Spleen (tissue), 11 donors: Measurements from ENCODE around the gene SLC37A2. TPM values are rescaled to one million over a fixed set of nuclear protein-coding genes. Genes with fewer than 3 reads are reported as not detected.

Source experiments
- DNase-seq: peaks from one replicate; pipeline ENCODE4 v3.0.0-alpha.2; 2020
- H3K27ac ChIP-seq, 8 donors: fragments of 200-600 bp; sonication (generic) in 7 of 8; 1 replicate in 4 of 8; 2 replicates in 4 of 8; pipeline versions ENCODE4 v1.5.0 to v1.8.0; 2016 to 2021; ENCODE audit warnings: inconsistent platforms in 4 of 8, mild to moderate bottlenecking in 4 of 8, moderate library complexity in 1 of 8
- H3K27me3 ChIP-seq, 7 donors: fragments of 200-600 bp; sonication (generic) in 6 of 7; replicated peaks in 1 of 7; 1 replicate in 4 of 7; 2 replicates in 3 of 7; pipeline versions ENCODE4 v1.5.0 to v1.8.0; 2016 to 2021; ENCODE audit warnings: inconsistent platforms in 3 of 7, mild to moderate bottlenecking in 1 of 7
- H3K36me3 ChIP-seq, 6 donors: fragments of 200-600 bp; sonication (generic) in 5 of 6; 1 replicate in 4 of 6; 2 replicates in 2 of 6; pipeline versions ENCODE4 v1.5.0 to v1.8.0; 2016 to 2021; ENCODE audit warnings: inconsistent platforms in 2 of 6
- H3K4me1 ChIP-seq, 6 donors: fragments of 200-600 bp; sonication (generic) in 5 of 6; 1 replicate in 3 of 6; 2 replicates in 3 of 6; pipeline versions ENCODE4 v1.5.0 to v1.8.0; 2016 to 2021; ENCODE audit warnings: inconsistent platforms in 3 of 6
- H3K4me3 ChIP-seq, 8 donors: fragments of 200-600 bp; sonication (generic) in 7 of 8; 1 replicate in 4 of 8; 2 replicates in 4 of 8; pipeline versions ENCODE4 v1.5.0 to v1.8.0; 2016 to 2021; ENCODE audit warnings: inconsistent platforms in 4 of 8, mild to moderate bottlenecking in 4 of 8, moderate library complexity in 2 of 8
- H3K9me3 ChIP-seq, 8 donors: fragments of 200-600 bp; sonication (generic) in 7 of 8; 1 replicate in 4 of 8; 2 replicates in 4 of 8; pipeline versions ENCODE4 v1.5.0 to v1.8.0; 2016 to 2021; ENCODE audit warnings: inconsistent platforms in 4 of 8
- POLR2A ChIP-seq, 3 donors: fragments of 450-650 bp; IDR thresholded peaks; one replicate each; pipeline ENCODE4 v1.5.1; 2017; ENCODE audit warnings: antibody characterized with exemption in 3 of 3, mild to moderate bottlenecking in 1 of 3
- POLR2AphosphoS5 ChIP-seq, 3 donors: sonication (generic); formaldehyde crosslinking; IDR thresholded peaks; one replicate each; pipeline ENCODE4 v1.5.1; 2017; ENCODE audit warnings: antibody characterized with exemption in 3 of 3
- WGBS, 5 donors: extraction: QIAGEN DNeasy Blood & Tissue Kit in 3 of 5; methylation state at CpG; one replicate each; pipeline versions ENCODE4 v1.1.5 to v1.1.7; 2013 to 2018; 5-methylcytosine and 5-hydroxymethylcytosine counted together
- intact Hi-C: fragments of 100-400 bp; cut with DNase I; formaldehyde crosslinking; loops from one replicate; pipeline ENCODE4 v1.15.0; 2023; ENCODE audit warnings: low total_unique reads
- polyA plus RNA-seq, 3 donors: library from polyadenylated mRNA; stranded (reverse); fragments of 200-250 nt; gene quantifications; one replicate each; pipeline ENCODE4 v1.2.1, GENCODE V29; 2013
- total RNA-seq, 7 donors: library from RNA; depleted of rRNA in 3 of 7; stranded (reverse); fragments of >200 nt in 3 of 7; fragmentation: NEBNext Ultra II Directional in 4 of 7; extraction: Animal tissue kit (Norgen Biotek cat#: 25700) in 4 of 7; gene quantifications; one replicate each; pipeline versions ENCODE4 v1.1.0 to v1.2.1, GENCODE V29; 2016 to 2021
- TF ChIP-seq, protein P1 (sequence below), 11 experiments: fragments of 200-600 bp in 7 of 11; fragments of 450-650 bp in 4 of 11; sonication (generic) in 4 of 11; IDR thresholded peaks in 8 of 11; conservative IDR thresholded peaks in 3 of 11; 1 replicate in 7 of 11; 2 replicates in 4 of 11; pipeline versions ENCODE4 v1.4.0 to v1.8.0; 2016 to 2021; ENCODE audit warnings: antibody characterized with exemption in 11 of 11, inconsistent platforms in 4 of 11, mild to moderate bottlenecking in 1 of 11
- donor health status: healthy with polysubstance abuse.
- donor health status: DM: no; HTN: no; CAD: no; lungs with moderate emphysema.
- donor health status: DM: no; HTN: no; CAD: no.
- donor health status: Bipolar disorder and iron deficiency.
- donor health status: healthy.
- donor health status: DM: no; HTN: no; CAD: no.
- donor health status: DM: yes; HTN: yes; CAD: no.

The SLC37A2 gene
- total and polyA plus RNA-seq, 10 donors: 3.5 to 85.7 (median 48.2) TPM

GRCh38 chr11:125123194-125123946 is 60.3 kb downstream of the SLC37A2 start:
- Histone ChIP-seq H3K27me3 (peaks cover 0 to 12% (median 0%) of the 10 kb centered on the region in 7 donors), H3K27ac (peak overlapping the region in 3 of 8 donors; percentile 37 to 56 (median 43)), H3K4me1 (peaks cover 0 to 11% (median 6%) of the 10 kb centered on the region in 6 donors), H3K36me3 (no peaks in the 10 kb centered on the region), H3K9me3 (no peaks in the 10 kb centered on the region), H3K4me3 (peak overlapping the region in 1 of 8 donors; percentile 45)
- no peak for DNase-seq
- TF ChIP-seq, protein P1, sequence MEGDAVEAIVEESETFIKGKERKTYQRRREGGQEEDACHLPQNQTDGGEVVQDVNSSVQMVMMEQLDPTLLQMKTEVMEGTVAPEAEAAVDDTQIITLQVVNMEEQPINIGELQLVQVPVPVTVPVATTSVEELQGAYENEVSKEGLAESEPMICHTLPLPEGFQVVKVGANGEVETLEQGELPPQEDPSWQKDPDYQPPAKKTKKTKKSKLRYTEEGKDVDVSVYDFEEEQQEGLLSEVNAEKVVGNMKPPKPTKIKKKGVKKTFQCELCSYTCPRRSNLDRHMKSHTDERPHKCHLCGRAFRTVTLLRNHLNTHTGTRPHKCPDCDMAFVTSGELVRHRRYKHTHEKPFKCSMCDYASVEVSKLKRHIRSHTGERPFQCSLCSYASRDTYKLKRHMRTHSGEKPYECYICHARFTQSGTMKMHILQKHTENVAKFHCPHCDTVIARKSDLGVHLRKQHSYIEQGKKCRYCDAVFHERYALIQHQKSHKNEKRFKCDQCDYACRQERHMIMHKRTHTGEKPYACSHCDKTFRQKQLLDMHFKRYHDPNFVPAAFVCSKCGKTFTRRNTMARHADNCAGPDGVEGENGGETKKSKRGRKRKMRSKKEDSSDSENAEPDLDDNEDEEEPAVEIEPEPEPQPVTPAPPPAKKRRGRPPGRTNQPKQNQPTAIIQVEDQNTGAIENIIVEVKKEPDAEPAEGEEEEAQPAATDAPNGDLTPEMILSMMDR (IDR thresholded peaks at IDR 0.05 in 8 of 11, conservative IDR thresholded peaks at IDR 0.05 in 3 of 11): no peak
- no peak for TF ChIP-seq POLR2AphosphoS5 (IDR thresholded peaks at IDR 0.05)
- TF ChIP-seq POLR2A (IDR thresholded peaks at IDR 0.05): no peak
- WGBS, 5 donors: 90 to 94% (median 93%) methylated on average over 4 of the region's 4 CpGs
- intact Hi-C loops: no loop called here

- DNase-seq: peak; percentile 75
- Histone ChIP-seq H3K4me1 (peaks cover 0 to 11% (median 6%) of the 10 kb centered on the region in 6 donors), H3K27ac (peak overlapping the region in 4 of 8 donors; percentile 0 to 56 (median 40)), H3K4me3 (peak overlapping the region in 1 of 8 donors; percentile 45), H3K36me3 (no peaks in the 10 kb centered on the region), H3K9me3 (no peaks in the 10 kb centered on the region), H3K27me3 (peaks cover 0 to 12% (median 0%) of the 10 kb centered on the region in 7 donors)
- intact Hi-C loops: no loop called here
- TF ChIP-seq, protein P1 (IDR thresholded peaks at IDR 0.05 in 8 of 11, conservative IDR thresholded peaks at IDR 0.05 in 3 of 11): peak in 9 of 11 experiments; percentile 10 to 70 (median 55)
- TF ChIP-seq POLR2A (IDR thresholded peaks at IDR 0.05) (no peak), POLR2AphosphoS5 (IDR thresholded peaks at IDR 0.05) (peak in 1 of 3 donors; percentile 16)
- WGBS, 5 donors: 59 to 70% (median 64%) methylated on average over 10 of the region's 10 CpGs
These were observed 61.0 kb downstream of the SLC37A2 start for GRCh38 chr11:125123947-125124617.

GRCh38 chr11:125124618-125124992 is 61.5 kb downstream of the SLC37A2 start:
- Histone ChIP-seq H3K9me3 (no peaks in the 10 kb centered on the region), H3K4me3 (peak overlapping the region in 1 of 8 donors; percentile 45), H3K36me3 (no peaks in the 10 kb centered on the region), H3K27ac (peak overlapping the region in 3 of 8 donors; percentile 37 to 56 (median 43)), H3K4me1 (peaks cover 0 to 11% (median 6%) of the 10 kb centered on the region in 6 donors), H3K27me3 (peaks cover 0 to 14% (median 0%) of the 10 kb centered on the region in 7 donors)
- intact Hi-C loops: no loop called here
- TF ChIP-seq, protein P1 (IDR thresholded peaks at IDR 0.05 in 8 of 11, conservative IDR thresholded peaks at IDR 0.05 in 3 of 11): no peak
- no peak for TF ChIP-seq POLR2AphosphoS5 (IDR thresholded peaks at IDR 0.05)
- TF ChIP-seq POLR2A (IDR thresholded peaks at IDR 0.05): no peak
- DNase-seq: no peak
- WGBS, 5 donors: 52 to 80% (median 58%) methylated on average over 4 of the region's 4 CpGs

DNA sequence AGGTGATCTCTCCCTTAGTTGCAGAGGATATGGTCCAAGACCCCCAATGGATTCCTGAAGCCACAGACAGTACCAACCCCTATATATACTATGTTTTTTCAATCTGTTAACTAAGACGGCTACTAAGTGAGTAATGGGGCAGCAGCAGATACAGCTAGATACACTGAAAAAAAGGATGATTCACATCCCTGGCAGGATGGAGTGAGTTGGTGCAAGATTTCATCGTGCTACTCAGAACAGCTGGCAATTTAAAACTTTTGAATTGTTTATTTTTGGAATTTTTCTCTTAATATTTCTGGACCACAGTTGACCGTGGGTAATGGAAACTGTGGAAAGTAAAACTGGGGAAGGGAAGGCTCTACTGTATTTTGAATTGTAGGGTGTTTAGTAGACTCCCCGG is 65.3 kb downstream of the SLC37A2 start:
- WGBS, 5 donors: 74 to 89% (median 85%) methylated on average over 4 of the region's 4 CpGs
- Histone ChIP-seq H3K36me3 (no peaks in the 10 kb centered on the region), H3K27me3 (peaks cover 0 to 17% (median 0%) of the 10 kb centered on the region in 7 donors), H3K4me1 (peaks cover 0 to 11% (median 6%) of the 10 kb centered on the region in 6 donors), H3K4me3 (no peak overlapping the region), H3K27ac (no peak overlapping the region), H3K9me3 (no peaks in the 10 kb centered on the region)
- TF ChIP-seq POLR2A (IDR thresholded peaks at IDR 0.05) (no peak), POLR2AphosphoS5 (IDR thresholded peaks at IDR 0.05) (no peak)
- TF ChIP-seq, protein P1 (IDR thresholded peaks at IDR 0.05 in 8 of 11, conservative IDR thresholded peaks at IDR 0.05 in 3 of 11): no peak
- DNase-seq: no peak
- intact Hi-C loops: no loop called here
